Measurements from ENCODE around the gene CARD9. TPM values are rescaled to one million over a fixed set of nuclear protein-coding genes. Genes with fewer than 3 reads are reported as not detected.
A peak's percentile ranks its signal among the peaks of the same experiment; 100 is the strongest.

The CARD9 gene
- total RNA-seq, 1 donor from 2014 or later = 0.89 TPM

- DNase-seq (no peak), ATAC-seq (ENCODE audit: low read depth) (no peak)
- H3K4me3 Mint-ChIP-seq = no peak overlapping the region
- no peaks in the 10 kb centered on the region for H3K9me3 Mint-ChIP-seq
- intact Hi-C loops (cut with micrococcal nuclease) = no loop called here
- ChIA-PET POLR2A (no interaction called here), CTCF (no interaction called here)
- H3K36me3 Mint-ChIP-seq (ENCODE audit: low read depth) = peaks cover 4% of the 10 kb centered on the region
- no peak overlapping the region for H3K27ac Mint-ChIP-seq
- H3K27me3 Mint-ChIP-seq = no peaks in the 10 kb centered on the region
- peaks cover 9% of the 10 kb centered on the region for H3K4me1 Mint-ChIP-seq
- TF ChIP-seq CTCF (IDR thresholded peaks at IDR 0.05) = no peak
Observed at GRCh38 chr9:136367296-136368145, 5.9 kb downstream of the CARD9 start.

- no peak for TF ChIP-seq CTCF (IDR thresholded peaks at IDR 0.05)
- Mint-ChIP-seq H3K9me3 (no peaks in the 10 kb centered on the region), H3K27ac (no peak overlapping the region), H3K36me3 (ENCODE audit: low read depth) (peaks cover 8% of the 10 kb centered on the region), H3K4me1 (peaks cover 9% of the 10 kb centered on the region), H3K4me3 (no peak overlapping the region), H3K27me3 (no peaks in the 10 kb centered on the region)
- intact Hi-C loops (cut with micrococcal nuclease) = no loop called here
- DNase-seq (no peak), ATAC-seq (ENCODE audit: low read depth) (no peak)
- ChIA-PET CTCF (interaction anchor here (1.3 kb wide), 1 partner anchor 25 kb away, joined by 3 read pairs; no protein-coding TSS in a partner anchor), POLR2A (interaction anchor here (1.1 kb wide), 1 partner anchor 43 kb away, joined by 3 read pairs; no protein-coding TSS in a partner anchor)
Observed at GRCh38 chr9:136366826-136367225, 6.6 kb downstream of the CARD9 start.

- intact Hi-C loops (cut with micrococcal nuclease) = no loop called here
- DNase-seq (no peak), ATAC-seq (ENCODE audit: low read depth) (no peak)
- H3K4me1 Mint-ChIP-seq = peaks cover 9% of the 10 kb centered on the region
- ChIA-PET CTCF (interaction anchor here (1.3 kb wide), 1 partner anchor 26 kb away, joined by 3 read pairs; no protein-coding TSS in a partner anchor), POLR2A (interaction anchor here (1.1 kb wide), 1 partner anchor 44 kb away, joined by 3 read pairs; no protein-coding TSS in a partner anchor)
- no peak overlapping the region for H3K4me3 Mint-ChIP-seq
- no peaks in the 10 kb centered on the region for H3K9me3 Mint-ChIP-seq
- no peak overlapping the region for H3K27ac Mint-ChIP-seq
- peaks cover 10% of the 10 kb centered on the region for H3K36me3 Mint-ChIP-seq (ENCODE audit: low read depth)
- no peaks in the 10 kb centered on the region for H3K27me3 Mint-ChIP-seq
- no peak for TF ChIP-seq CTCF (IDR thresholded peaks at IDR 0.05)
Observed at GRCh38 chr9:136365775-136366222, 7.7 kb downstream of the CARD9 start.

DNA sequence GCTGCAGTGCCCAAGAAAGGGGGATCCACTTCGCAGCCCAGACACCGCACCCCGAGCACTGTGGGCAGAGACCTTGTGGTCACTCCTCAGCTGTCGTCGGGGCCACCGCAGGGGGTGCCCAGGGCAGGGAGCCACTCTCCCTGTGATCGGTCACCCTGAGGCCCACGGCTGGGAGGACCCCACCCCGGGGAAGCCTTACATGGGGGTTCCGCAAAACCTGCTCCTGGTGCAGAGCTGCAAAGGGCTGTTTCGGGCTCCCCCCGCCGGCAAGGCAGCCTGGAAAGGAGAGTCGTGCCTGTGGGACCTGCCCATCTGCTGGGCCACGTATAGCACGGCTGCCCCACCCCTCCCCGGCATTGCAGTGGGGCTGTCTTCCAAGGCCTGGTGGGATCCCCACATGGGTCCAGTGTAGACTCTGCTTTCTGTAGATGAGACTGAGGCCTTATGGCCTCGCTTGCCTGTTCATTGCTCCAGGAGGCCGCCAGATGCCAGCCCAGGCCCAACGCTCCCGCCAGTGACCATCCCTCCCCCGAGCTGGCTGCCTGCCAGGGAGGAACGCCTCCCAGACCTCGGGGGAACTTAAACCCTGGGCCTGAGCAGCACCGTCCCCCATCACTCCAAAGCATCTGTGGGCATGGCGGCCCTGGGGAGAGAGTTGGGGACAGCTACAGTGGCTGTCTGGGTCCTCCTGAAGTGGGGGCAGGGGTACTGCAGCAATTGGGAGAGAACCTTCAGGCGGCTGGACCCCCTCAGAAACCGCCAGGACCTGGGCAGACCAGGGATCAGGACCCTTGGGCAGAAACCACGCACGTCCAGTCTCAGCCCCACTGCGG is 8.3 kb downstream of the CARD9 start:
- Mint-ChIP-seq H3K4me3 (no peak overlapping the region), H3K27me3 (no peaks in the 10 kb centered on the region), H3K36me3 (ENCODE audit: low read depth) (peaks cover 16% of the 10 kb centered on the region), H3K27ac (peak overlapping the region; percentile 4), H3K4me1 (peaks cover 9% of the 10 kb centered on the region), H3K9me3 (no peaks in the 10 kb centered on the region)
- ATAC-seq (ENCODE audit: low read depth) (no peak), DNase-seq (no peak)
- intact Hi-C loops (cut with micrococcal nuclease) = loop anchor here (5.0 kb wide), 1 partner anchor 38 kb away; the partner anchor contains the start of gene GPSM1
- ChIA-PET POLR2A (interaction anchor here (1.1 kb wide), 1 partner anchor 39 kb away, joined by 3 read pairs; no protein-coding TSS in a partner anchor), CTCF (no interaction called here)
- TF ChIP-seq CTCF (IDR thresholded peaks at IDR 0.05) = no peak

Data from activated B cell treated with CpG ODN at 0.5 μM for 24 hours (primary cell).